Measurements from ENCODE around the gene CLDN6. TPM values are rescaled to one million over a fixed set of nuclear protein-coding genes. Genes with fewer than 3 reads are reported as not detected.

CLDN6 gene
- total and polyA plus RNA-seq, 7 donors: 0.05 to 5.5 (median 0.45) TPM; not detected in 4

DNA sequence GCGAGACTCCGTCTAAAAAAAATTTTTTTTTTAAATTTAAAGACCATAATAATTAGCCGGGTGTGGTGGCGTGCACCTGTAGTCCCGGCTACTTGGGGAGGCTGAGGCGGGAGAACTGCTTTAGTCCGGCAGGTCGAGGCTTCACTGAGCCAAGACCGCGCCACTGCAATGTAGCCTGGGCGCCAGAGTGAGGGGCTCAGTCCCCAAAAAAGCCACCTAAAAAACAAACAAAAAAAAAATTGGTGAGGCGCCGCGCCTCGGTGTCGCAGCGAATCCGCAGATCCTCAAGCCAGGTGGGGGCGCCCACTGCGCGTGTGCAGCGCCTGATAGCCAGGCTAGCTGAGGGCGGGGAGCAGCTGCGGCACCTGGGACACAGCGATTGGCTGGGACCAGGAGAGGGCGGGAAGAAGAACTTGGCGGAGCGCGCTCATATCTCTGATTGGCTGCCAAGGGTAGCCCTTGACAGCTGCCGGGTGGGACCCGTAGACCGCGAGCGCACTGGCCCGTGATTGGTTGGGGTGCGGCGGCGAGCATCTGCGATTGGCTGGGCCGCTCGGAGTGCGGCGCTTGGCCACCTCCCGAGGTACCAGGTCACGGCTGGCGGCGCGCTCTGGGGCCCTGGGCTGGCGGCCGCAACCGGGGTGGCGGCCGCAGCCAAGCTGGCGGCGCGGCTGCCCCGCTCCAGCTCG, 14.3 kb downstream of the CLDN6 start:
- Histone ChIP-seq H3K4me3 (peak overlapping the region; percentile 13), H3K9me3 (no peaks in the 10 kb centered on the region), H3K36me3 (ENCODE audit: insufficient read depth in 1 of 2, low read depth in 1 of 2) (peaks cover 0 to 22% of the 10 kb centered on the region in 2 donors), H3K27me3 (ENCODE audit: insufficient read depth in 3 of 3, low read length in 2 of 3) (peaks cover 0 to 4% (median 0%) of the 10 kb centered on the region in 3 donors), H3K27ac (no peak overlapping the region), H3K4me1 (peaks cover 3% of the 10 kb centered on the region)
- whole genome bisulfite sequencing, 3 donors: 6 to 11% (median 6%) methylated on average over 37 to 58 of the region's 58 CpGs
- DNase-seq (peak; percentile 95 to 98), ATAC-seq (peak; percentile 97 to 99 (median 98))
- TF ChIP-seq CTCF (IDR thresholded peaks at IDR 0.05): peak; percentile 33
- intact Hi-C loops (cut with DNase I): no loop called here

- peaks cover 3% of the 10 kb centered on the region for H3K4me1 ChIP-seq
- H3K36me3 ChIP-seq (ENCODE audit: insufficient read depth in 1 of 2, low read depth in 1 of 2): peaks cover 0 to 10% of the 10 kb centered on the region in 2 donors
- DNase-seq (no peak), ATAC-seq (no peak)
- H3K4me3 ChIP-seq: no peak overlapping the region
- intact Hi-C loops (cut with DNase I): no loop called here
- no peak for TF ChIP-seq CTCF (IDR thresholded peaks at IDR 0.05)
- no peaks in the 10 kb centered on the region for H3K9me3 ChIP-seq
- H3K27ac ChIP-seq: no peak overlapping the region
- peaks cover 0 to 4% (median 0%) of the 10 kb centered on the region in 3 donors for H3K27me3 ChIP-seq (ENCODE audit: insufficient read depth in 3 of 3, low read length in 2 of 3)
- 65 to 71% (median 70%) methylated on average over 12 of the region's 12 CpGs for WGBS, 3 donors
Measured at GRCh38 chr16:3001316-3001715, 16.7 kb downstream of the CLDN6 start.

DNA sequence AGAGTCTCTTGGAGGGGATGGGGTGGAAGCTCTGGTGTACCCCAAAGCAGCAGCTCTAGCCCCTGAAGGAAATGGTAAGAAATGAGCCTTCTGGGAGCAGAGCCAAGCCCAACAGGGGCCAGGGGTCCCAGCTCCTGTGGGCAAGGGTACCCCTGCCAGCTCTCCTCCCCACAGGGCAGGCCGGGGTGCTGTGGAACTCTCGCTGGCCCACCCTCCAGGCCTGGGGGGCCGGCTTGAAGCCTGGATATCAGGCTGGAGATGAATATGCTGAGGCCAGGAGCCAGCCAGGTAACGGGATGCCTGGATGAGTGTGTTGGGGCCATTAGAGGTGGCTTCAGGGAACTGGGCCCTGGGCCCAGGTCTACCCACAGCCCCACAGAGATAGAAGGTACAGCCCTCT, 17.4 kb downstream of the CLDN6 start:
- WGBS, 3 donors: 85 to 98% (median 85%) methylated on average over 4 of the region's 4 CpGs
- Histone ChIP-seq H3K4me3 (no peak overlapping the region), H3K36me3 (ENCODE audit: insufficient read depth in 1 of 2, low read depth in 1 of 2) (peaks cover 0 to 5% of the 10 kb centered on the region in 2 donors), H3K27ac (no peak overlapping the region), H3K27me3 (ENCODE audit: insufficient read depth in 3 of 3, low read length in 2 of 3) (peaks cover 0 to 1% (median 0%) of the 10 kb centered on the region in 3 donors), H3K4me1 (peaks cover 3% of the 10 kb centered on the region), H3K9me3 (no peaks in the 10 kb centered on the region)
- DNase-seq: no peak
- ATAC-seq: no peak
- no peak for TF ChIP-seq CTCF (IDR thresholded peaks at IDR 0.05)
- intact Hi-C loops (cut with DNase I): no loop called here

DNA sequence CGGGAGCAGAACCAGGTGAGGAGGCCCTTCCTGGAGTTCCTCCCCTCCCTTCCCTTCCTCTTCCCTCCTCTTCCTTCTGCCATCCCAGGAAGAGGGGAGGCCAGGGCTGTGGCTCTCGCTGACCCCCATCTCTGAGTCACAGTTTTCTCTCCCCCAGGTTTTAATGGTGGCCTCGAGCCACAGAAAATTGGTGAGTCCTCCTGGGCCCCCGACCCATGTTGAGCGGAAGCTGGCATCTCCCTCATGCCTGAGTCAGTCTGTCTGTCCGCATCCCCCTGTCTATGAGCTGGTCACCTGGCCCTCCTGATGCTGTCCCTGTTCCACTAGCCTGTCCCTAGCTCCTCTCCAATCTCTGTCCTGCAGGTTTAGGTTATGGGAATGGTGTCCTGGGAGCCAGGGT, 18.1 kb downstream of the CLDN6 start:
- no peak for ATAC-seq
- no peak overlapping the region for H3K27ac ChIP-seq
- 74 to 80% (median 77%) methylated on average over 6 of the region's 6 CpGs for WGBS, 3 donors
- H3K4me3 ChIP-seq: no peak overlapping the region
- intact Hi-C loops (cut with DNase I): no loop called here
- H3K9me3 ChIP-seq: no peaks in the 10 kb centered on the region
- H3K27me3 ChIP-seq (ENCODE audit: insufficient read depth in 3 of 3, low read length in 2 of 3): peaks cover 0 to 1% (median 0%) of the 10 kb centered on the region in 3 donors
- H3K4me1 ChIP-seq: peaks cover 1% of the 10 kb centered on the region
- peaks cover 0 to 5% of the 10 kb centered on the region in 2 donors for H3K36me3 ChIP-seq (ENCODE audit: insufficient read depth in 1 of 2, low read depth in 1 of 2)
- DNase-seq: no peak
- no peak for TF ChIP-seq CTCF (IDR thresholded peaks at IDR 0.05)

Data from psoas muscle (tissue), 8 donors.